ENCODE measurements around the gene FST.

The FST gene, protein sequence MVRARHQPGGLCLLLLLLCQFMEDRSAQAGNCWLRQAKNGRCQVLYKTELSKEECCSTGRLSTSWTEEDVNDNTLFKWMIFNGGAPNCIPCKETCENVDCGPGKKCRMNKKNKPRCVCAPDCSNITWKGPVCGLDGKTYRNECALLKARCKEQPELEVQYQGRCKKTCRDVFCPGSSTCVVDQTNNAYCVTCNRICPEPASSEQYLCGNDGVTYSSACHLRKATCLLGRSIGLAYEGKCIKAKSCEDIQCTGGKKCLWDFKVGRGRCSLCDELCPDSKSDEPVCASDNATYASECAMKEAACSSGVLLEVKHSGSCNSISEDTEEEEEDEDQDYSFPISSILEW

DNA sequence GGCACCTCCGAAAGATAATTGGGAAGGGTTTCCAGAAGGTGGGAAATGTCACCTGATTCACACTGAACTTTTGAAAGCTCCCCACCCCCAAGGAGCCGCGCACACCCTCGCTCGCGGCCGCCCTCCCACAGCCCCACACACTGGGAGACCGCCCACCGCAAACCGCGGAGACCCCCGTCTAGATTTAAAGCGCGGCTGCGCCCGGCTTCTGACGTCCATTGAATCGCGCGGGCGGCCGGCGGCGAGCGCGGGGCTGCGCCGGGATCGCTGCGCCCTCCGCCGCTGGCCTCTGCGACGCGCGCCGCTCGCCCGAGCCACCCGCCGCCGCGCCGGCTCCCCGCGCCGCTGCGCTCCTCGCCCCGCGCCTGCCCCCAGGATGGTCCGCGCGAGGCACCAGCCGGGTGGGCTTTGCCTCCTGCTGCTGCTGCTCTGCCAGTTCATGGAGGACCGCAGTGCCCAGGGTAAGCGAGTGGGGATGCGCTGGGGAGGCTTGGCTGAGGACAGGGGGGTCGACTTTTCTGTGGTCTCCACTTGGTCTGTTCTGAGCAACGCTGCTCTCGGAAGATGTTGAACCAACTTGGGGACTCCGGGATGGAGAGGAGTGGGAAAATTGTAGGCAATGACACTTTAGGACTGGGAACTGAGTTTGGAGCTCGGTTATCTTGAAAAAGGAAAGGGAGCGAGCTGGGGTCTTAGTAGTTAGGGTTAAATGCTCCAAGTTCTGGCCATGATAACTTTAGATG, at the start of gene FST:
Gene FST, plus strand, starts transcription at position 214 of the 743 bp plus-strand sequence. Its CDS starts 163 bp downstream, at position 377.
- no peaks in the 10 kb centered on the region for H3K9me3 Mint-ChIP-seq
- H3K4me3 Mint-ChIP-seq, result peak within 1 kb of the TSS; percentile 89
- H3K27me3 Mint-ChIP-seq, result peaks cover 87% of the 10 kb centered on the region
- peak within 1 kb of the TSS; percentile 67 for H3K27ac Mint-ChIP-seq (ENCODE audit: low read depth)
- DNase-seq (ENCODE audit: low spot score in 2 of 2) (no peak), ATAC-seq (replicated peaks; ENCODE audit: extremely low read depth, poor library complexity, severe bottlenecking) (no peak)
- H3K36me3 Mint-ChIP-seq (ENCODE audit: insufficient read depth), result peaks cover 12% of the 10 kb centered on the region
- H3K4me1 Mint-ChIP-seq, result peaks cover 46% of the 10 kb centered on the region

DNA sequence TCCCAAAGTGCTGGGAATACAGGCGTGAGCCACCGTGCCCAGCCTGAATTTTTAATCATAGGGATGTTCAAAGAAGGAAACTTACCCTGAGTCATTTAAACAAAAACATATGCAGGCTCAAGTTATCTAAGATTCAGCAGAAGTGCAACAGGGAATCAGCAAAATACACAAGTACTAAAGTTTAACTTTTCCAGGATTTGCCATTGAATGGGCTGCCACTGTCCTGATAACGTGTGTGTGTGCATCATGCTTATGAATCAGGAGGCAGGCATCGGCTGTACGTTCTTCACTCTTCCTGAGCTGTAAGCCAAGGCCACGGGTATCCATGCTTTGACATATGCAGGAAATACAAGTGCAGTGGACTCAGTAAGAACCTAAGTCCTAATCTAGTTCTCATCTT, 48.8 kb upstream of the FST start:
- ATAC-seq (replicated peaks; ENCODE audit: extremely low read depth, poor library complexity, severe bottlenecking), result no peak
- no peaks in the 10 kb centered on the region for H3K9me3 Mint-ChIP-seq

DNA sequence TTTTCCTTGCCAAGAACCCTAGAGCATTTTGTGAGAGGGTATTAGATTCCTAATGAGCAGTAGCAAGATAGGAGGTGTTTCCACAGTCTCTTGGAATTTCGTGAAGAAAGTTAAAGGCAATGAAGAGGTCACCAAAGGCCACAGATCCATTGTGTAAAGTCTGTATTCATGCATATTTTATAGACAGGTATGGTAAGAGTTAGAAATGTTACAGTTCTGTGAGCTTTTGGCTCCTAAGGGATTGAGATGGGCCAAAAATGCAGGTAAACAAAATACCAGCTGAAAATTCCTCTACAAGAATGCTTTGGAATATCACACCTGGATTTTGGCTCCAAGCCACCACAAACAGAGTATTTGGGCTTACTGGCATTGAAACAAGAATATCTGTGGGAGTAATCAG, 47.4 kb upstream of the FST start:
- Mint-ChIP-seq H3K27ac (ENCODE audit: low read depth) (no peak overlapping the region), H3K4me3 (no peak overlapping the region), H3K27me3 (peaks cover 44% of the 10 kb centered on the region), H3K9me3 (no peaks in the 10 kb centered on the region), H3K36me3 (ENCODE audit: insufficient read depth) (peaks cover 2% of the 10 kb centered on the region), H3K4me1 (no peaks in the 10 kb centered on the region)
- ATAC-seq (replicated peaks; ENCODE audit: extremely low read depth, poor library complexity, severe bottlenecking) (no peak), DNase-seq (ENCODE audit: low spot score in 2 of 2) (no peak)

More for the DNA sequence above, 48.8 kb upstream of the FST start:
- H3K4me1 Mint-ChIP-seq, result no peaks in the 10 kb centered on the region
- H3K27me3 Mint-ChIP-seq, result peaks cover 40% of the 10 kb centered on the region
- H3K4me3 Mint-ChIP-seq, result no peak overlapping the region
- no peaks in the 10 kb centered on the region for H3K36me3 Mint-ChIP-seq (ENCODE audit: insufficient read depth)
- DNase-seq (ENCODE audit: low spot score in 2 of 2), result no peak
- no peak overlapping the region for H3K27ac Mint-ChIP-seq (ENCODE audit: low read depth)

DNA sequence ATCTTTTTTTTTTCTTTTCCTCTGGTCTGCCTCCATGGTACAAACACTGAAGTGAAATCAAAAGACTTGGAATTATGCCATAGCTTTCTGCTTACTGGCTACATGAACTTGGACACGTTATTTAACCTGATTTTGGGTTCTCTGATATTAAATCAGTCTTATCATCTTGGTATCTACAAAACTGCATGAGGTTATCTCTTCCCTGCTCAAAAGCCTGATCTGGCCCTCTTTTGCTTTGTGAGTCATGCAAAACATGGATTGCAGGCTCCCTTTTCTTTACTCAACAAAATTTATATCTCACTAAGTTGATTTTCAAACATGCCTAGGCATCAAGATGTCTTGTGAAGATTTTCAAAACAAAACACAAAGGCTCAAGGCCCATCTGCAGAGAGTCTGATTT, 45.9 kb upstream of the FST start:
- DNase-seq (ENCODE audit: low spot score in 2 of 2) (no peak), ATAC-seq (replicated peaks; ENCODE audit: extremely low read depth, poor library complexity, severe bottlenecking) (no peak)
- Mint-ChIP-seq H3K27ac (ENCODE audit: low read depth) (no peak overlapping the region), H3K27me3 (peaks cover 30% of the 10 kb centered on the region), H3K4me3 (no peak overlapping the region), H3K4me1 (no peaks in the 10 kb centered on the region), H3K9me3 (no peaks in the 10 kb centered on the region), H3K36me3 (ENCODE audit: insufficient read depth) (peaks cover 2% of the 10 kb centered on the region)

DNA sequence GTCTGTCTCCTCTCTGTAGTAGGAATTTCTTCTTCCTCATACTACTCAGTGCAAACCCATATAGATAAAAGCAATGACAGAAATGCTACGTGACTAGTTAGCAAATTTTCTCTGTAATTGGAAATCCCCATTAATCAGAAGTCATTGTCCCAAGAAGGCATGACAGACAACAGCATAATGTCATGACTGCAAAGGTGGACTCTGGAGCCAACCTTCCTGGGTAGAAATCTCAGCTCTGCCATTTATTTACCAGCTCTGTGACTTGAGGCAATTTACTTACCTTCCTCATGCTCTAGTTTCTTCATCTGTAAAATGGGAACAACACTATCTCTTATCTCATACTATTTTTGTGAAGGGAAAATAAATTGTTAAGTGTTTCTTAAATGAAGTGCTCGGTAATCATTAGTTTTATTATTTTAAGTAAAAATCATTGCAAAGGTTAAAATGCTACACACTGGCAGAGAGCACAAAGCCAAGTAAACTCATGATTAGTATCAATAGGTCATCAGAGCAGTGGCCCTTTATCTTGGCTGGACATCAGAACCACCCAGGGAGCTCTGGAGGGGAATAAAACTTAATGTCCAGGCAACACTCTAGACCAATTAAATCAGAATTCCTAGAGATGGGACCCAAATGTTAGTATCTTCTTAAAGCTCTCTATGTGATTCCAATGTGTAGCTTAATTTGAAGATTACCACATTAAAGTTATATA, 43.8 kb upstream of the FST start:
- Mint-ChIP-seq H3K4me3 (no peak overlapping the region), H3K4me1 (no peaks in the 10 kb centered on the region), H3K27ac (ENCODE audit: low read depth) (no peak overlapping the region), H3K27me3 (peaks cover 30% of the 10 kb centered on the region), H3K36me3 (ENCODE audit: insufficient read depth) (peaks cover 2% of the 10 kb centered on the region), H3K9me3 (no peaks in the 10 kb centered on the region)
- DNase-seq (ENCODE audit: low spot score in 2 of 2), result no peak
- ATAC-seq (replicated peaks; ENCODE audit: extremely low read depth, poor library complexity, severe bottlenecking), result no peak

DNA sequence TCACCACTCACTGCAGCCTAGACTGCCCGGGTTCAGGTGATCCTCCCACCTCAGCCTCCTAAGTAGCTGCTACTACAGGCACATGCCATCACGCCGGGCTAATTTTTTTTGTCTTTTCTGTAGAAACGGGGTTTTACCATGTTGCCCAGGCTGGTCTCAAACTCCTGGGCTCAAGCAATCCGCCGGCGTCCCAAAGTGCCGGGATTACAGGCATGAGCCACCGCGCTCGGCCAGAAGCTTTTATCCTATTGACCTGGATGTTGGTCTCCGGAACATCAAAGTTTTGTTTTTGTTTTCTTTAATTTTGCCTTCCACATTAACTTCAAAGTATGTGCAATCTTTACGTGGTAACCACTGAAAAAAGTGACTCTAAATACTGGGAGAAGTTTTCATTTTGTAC, 42.4 kb upstream of the FST start:
- Mint-ChIP-seq H3K9me3 (no peaks in the 10 kb centered on the region), H3K27ac (ENCODE audit: low read depth) (no peak overlapping the region), H3K36me3 (ENCODE audit: insufficient read depth) (peaks cover 2% of the 10 kb centered on the region), H3K4me1 (no peaks in the 10 kb centered on the region), H3K4me3 (no peak overlapping the region), H3K27me3 (peaks cover 42% of the 10 kb centered on the region)
- DNase-seq (ENCODE audit: low spot score in 2 of 2) (no peak), ATAC-seq (replicated peaks; ENCODE audit: extremely low read depth, poor library complexity, severe bottlenecking) (no peak)

DNA sequence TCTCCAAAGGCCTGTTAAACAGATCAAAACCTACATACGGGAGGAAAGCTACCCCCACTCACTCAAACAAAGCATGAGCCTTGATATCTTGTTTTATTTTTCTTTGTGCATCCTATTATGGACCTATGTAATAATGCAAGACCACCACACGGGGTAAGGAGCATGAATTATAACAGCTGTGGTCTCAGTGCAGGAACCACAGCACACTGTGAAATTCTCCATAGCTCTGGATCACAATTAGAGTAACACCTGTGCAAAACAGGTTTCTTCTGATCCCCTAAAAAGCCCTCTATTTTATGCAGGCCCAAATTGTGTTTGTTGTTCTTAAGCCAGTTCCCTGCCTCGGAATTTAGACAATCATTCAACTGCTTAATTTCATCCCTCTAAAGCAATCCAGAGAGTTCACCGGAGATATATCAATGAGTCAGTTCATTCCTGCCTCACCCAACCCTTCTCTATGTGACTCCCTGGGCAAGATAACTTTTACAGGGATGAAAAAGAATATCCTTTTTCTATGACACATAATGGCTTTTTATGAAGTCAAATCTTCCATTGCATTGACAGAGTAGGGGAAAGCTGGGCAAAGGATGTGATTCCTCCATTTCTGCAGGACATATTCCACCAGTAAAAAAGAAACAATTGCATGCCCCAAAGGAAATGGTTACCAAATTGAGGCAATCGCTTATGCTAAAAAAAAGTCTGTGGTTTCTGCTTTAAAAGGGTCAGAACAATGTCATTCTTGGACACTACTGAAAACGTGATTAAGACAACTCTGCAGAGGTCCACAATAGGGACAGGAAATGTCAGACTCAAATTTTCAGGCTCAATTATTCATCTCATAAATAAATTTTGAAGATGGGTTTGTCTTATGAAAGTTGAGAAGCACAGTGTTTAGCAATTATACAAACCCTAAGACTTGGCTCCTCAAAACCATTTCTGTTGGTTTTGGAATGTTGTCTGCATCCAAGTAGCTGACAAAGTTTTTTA, 41.6 kb upstream of the FST start:
- ATAC-seq (replicated peaks; ENCODE audit: extremely low read depth, poor library complexity, severe bottlenecking) (no peak), DNase-seq (ENCODE audit: low spot score in 2 of 2) (no peak)
- no peak overlapping the region for H3K27ac Mint-ChIP-seq (ENCODE audit: low read depth)
- no peaks in the 10 kb centered on the region for H3K4me1 Mint-ChIP-seq
- peaks cover 48% of the 10 kb centered on the region for H3K27me3 Mint-ChIP-seq
- no peak overlapping the region for H3K4me3 Mint-ChIP-seq
- H3K36me3 Mint-ChIP-seq (ENCODE audit: insufficient read depth), result peaks cover 2% of the 10 kb centered on the region
- H3K9me3 Mint-ChIP-seq, result no peaks in the 10 kb centered on the region

DNA sequence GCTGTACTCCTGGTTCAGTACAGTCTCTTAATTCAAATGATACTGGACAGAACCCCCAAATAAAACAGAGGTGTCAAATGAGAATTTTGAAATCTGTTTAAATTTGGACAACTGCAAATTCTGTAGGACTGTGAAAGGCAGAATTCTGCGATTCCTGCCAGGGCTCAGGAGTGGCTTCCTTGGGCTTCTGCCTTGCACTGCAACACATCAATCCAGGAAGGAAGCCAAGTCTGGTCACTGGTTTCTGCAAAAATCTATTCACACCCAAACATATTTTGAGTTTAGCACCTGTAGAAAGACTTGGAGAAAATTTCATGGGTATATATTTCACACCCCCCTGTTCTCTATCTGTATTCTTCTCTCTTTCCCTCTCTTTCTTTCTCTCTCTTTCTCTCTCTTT, 37.5 kb upstream of the FST start:
- no peaks in the 10 kb centered on the region for H3K9me3 Mint-ChIP-seq
- H3K27me3 Mint-ChIP-seq, result peaks cover 29% of the 10 kb centered on the region

DNA sequence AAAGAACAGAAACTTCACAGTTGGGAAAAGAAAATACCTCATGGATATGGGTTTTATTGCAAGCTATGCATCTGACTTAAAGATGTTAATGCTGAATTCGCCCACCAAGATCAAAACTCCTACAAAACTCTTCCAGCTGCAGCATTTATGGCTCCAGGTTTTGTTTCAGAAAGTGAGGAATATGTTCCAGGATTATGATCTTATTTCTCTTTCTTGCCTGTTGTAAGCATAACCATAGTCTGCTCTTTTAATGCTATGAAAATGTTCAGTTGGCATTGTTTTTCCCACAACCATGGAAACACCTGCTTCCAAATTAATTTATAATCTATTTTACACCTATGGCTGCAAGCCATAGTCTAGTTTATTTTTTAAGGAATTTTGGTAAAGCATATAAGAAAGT, 34.9 kb upstream of the FST start:
- H3K36me3 Mint-ChIP-seq (ENCODE audit: insufficient read depth), result no peaks in the 10 kb centered on the region

More for the DNA sequence above, 37.5 kb upstream of the FST start:
- Mint-ChIP-seq H3K27ac (ENCODE audit: low read depth) (no peak overlapping the region), H3K36me3 (ENCODE audit: insufficient read depth) (no peaks in the 10 kb centered on the region), H3K4me3 (no peak overlapping the region), H3K4me1 (no peaks in the 10 kb centered on the region)
- ATAC-seq (replicated peaks; ENCODE audit: extremely low read depth, poor library complexity, severe bottlenecking) (no peak), DNase-seq (ENCODE audit: low spot score in 2 of 2) (no peak)

DNA sequence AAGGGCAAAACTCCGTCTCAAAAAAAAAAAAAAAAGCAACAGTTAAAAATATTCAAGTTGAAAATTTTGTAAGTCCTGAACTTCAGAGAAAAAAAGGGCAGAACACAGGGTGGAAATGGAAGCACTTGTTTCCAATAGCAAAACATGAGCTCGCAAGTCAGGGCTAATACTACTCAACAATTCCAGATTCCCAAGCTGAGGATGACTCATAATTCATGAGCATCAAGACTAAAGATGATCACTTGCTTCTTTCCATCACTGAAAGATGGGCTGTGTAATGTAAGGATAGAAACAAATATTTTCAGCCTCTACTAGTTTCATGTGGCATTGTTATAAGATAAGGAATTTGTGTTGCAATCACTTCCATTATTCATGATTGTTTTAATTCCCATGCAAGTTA, 33.5 kb upstream of the FST start:
- Mint-ChIP-seq H3K27ac (ENCODE audit: low read depth) (no peak overlapping the region), H3K27me3 (peaks cover 60% of the 10 kb centered on the region), H3K4me3 (no peak overlapping the region), H3K4me1 (no peaks in the 10 kb centered on the region), H3K36me3 (ENCODE audit: insufficient read depth) (no peaks in the 10 kb centered on the region), H3K9me3 (no peaks in the 10 kb centered on the region)
- DNase-seq (ENCODE audit: low spot score in 2 of 2) (no peak), ATAC-seq (replicated peaks; ENCODE audit: extremely low read depth, poor library complexity, severe bottlenecking) (no peak)

More for the DNA sequence above, 34.9 kb upstream of the FST start:
- Mint-ChIP-seq H3K4me3 (no peak overlapping the region), H3K27me3 (peaks cover 54% of the 10 kb centered on the region), H3K9me3 (no peaks in the 10 kb centered on the region), H3K4me1 (no peaks in the 10 kb centered on the region), H3K27ac (ENCODE audit: low read depth) (no peak overlapping the region)
- ATAC-seq (replicated peaks; ENCODE audit: extremely low read depth, poor library complexity, severe bottlenecking) (no peak), DNase-seq (ENCODE audit: low spot score in 2 of 2) (no peak)

DNA sequence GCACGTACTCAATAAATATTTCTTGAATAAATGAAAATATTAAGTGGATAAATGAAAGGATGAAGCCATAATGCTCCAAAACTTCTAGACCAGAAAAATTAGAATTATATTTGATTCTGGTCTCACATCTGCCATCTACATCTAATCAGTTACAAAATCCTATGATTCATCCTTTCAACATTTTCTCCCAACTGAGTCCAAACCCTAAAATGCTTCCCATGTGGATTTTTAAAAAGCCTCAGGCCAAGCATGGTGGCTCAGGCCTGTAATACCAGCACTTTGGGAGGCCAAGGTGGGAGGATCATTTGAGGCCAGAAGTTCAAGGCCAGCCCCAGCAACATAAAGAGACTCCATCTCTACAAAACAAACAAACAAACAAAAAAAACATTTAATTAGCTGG, 31.6 kb upstream of the FST start:
- Mint-ChIP-seq H3K27me3 (peaks cover 42% of the 10 kb centered on the region), H3K4me3 (no peak overlapping the region), H3K4me1 (no peaks in the 10 kb centered on the region), H3K27ac (ENCODE audit: low read depth) (no peak overlapping the region), H3K36me3 (ENCODE audit: insufficient read depth) (no peaks in the 10 kb centered on the region), H3K9me3 (no peaks in the 10 kb centered on the region)
- DNase-seq (ENCODE audit: low spot score in 2 of 2) (no peak), ATAC-seq (replicated peaks; ENCODE audit: extremely low read depth, poor library complexity, severe bottlenecking) (no peak)
